IMR-90 (cell line): ENCODE data around the gene SH3RF3.

Source experiments
- CTCF ChIP-seq: conservative IDR thresholded peaks from 2 replicates; pipeline ENCODE4 v1.5.1; 2012; ENCODE audit warnings: mild to moderate bottlenecking, low read depth, low read length, improper control_type of control experiment
- MXI1 ChIP-seq: IDR thresholded peaks from 2 replicates; pipeline ENCODE4 v1.6.1; 2012; ENCODE audit warnings: low read depth, mild to moderate bottlenecking, low read length, moderate library complexity, borderline replicate concordance

DNA sequence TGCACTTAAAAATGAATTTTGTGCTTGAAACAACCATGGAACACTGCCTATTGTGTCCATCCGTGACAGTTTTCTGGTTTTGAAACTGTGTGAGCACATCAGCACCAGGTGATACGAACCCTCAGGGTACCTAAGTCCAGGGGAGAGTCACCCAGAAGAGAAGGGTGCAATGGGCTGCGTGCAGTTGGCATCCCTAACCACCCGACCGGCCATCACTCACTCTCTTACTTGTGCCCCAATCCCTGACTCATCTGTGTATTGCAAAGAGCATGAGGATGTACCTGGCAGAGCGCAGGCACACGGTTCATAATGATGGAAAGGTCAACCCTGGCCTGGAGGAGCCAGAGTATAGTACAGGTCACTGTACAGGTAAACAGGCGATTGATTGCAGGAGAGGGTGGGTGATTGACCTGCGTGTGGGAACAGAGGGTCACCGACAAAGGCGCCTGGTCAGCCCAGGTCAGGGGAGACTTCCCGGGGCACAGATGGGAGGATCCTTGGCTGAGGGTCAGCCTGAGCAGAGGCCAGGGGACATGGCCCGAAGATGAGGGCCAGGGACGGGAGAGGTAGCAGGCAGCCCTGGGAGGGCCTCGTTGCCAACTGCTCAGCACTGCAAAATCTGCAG is 324.5 kb downstream of the SH3RF3 start:
- TF ChIP-seq MXI1 (no peak), CTCF (no peak)
